ENCODE results near the gene C14orf180. TPM values are rescaled to one million over a fixed set of nuclear protein-coding genes. Genes with fewer than 3 reads are reported as not detected.

Gene C14orf180
- total RNA-seq, 1 donor from 2014 or later, result not detected

GRCh38 chr14:104569435-104569834, 10.1 kb upstream of the C14orf180 start:
- Histone ChIP-seq H3K79me2 (ENCODE audit: insufficient read depth, low read length) (no peaks in the 10 kb centered on the region), H3K4me1 (ENCODE audit: insufficient read depth, low read length) (no peaks in the 10 kb centered on the region), H3K27ac (ENCODE audit: low read depth, low read length) (no peak overlapping the region), H3K9me3 (ENCODE audit: insufficient read depth, low read depth, low read length) (no peaks in the 10 kb centered on the region), H3K9ac (ENCODE audit: low read length) (no peak overlapping the region), H4K20me1 (ENCODE audit: insufficient read depth, low read length) (no peaks in the 10 kb centered on the region), H3K4me2 (ENCODE audit: low read length) (no peak overlapping the region), H3K4me3 (ENCODE audit: insufficient read depth, low read depth, low read length) (no peak overlapping the region), H3K27me3 (ENCODE audit: insufficient read depth, low read length) (no peaks in the 10 kb centered on the region), H2AFZ (ENCODE audit: low read depth, low read length) (no peak overlapping the region), H3K36me3 (ENCODE audit: insufficient read depth, low read length) (no peaks in the 10 kb centered on the region)
- Mint-ChIP-seq H3K27ac (ENCODE audit: unreplicated experiment) (no peak overlapping the region), H3K4me3 (ENCODE audit: unreplicated experiment) (no peak overlapping the region), H3K36me3 (ENCODE audit: low read depth, unreplicated experiment) (no peaks in the 10 kb centered on the region), H3K4me1 (ENCODE audit: low read depth, unreplicated experiment) (no peaks in the 10 kb centered on the region), H3K9me3 (ENCODE audit: unreplicated experiment) (no peaks in the 10 kb centered on the region), H3K27me3 (ENCODE audit: low read depth, unreplicated experiment) (peaks cover 49% of the 10 kb centered on the region)
- FAIRE-seq, result no peak
- no peak for DNase-seq (ENCODE audit: low read depth)
- TF ChIP-seq CTCF (IDR thresholded peaks at IDR 0.05; ENCODE audit: insufficient read depth, low read depth, low read length) (no peak), EZH2 (IDR thresholded peaks at IDR 0.05; ENCODE audit: insufficient read depth, low read length) (no peak)

GRCh38 chr14:104571246-104571645, 8.3 kb upstream of the C14orf180 start:
- H3K4me1 ChIP-seq (ENCODE audit: insufficient read depth, low read length), result no peaks in the 10 kb centered on the region
- H3K4me3 ChIP-seq (ENCODE audit: insufficient read depth, low read depth, low read length), result no peak overlapping the region
- DNase-seq (ENCODE audit: low read depth) (no peak), FAIRE-seq (no peak)
- no peak overlapping the region for H3K4me3 Mint-ChIP-seq (ENCODE audit: unreplicated experiment)
- H3K79me2 ChIP-seq (ENCODE audit: insufficient read depth, low read length), result no peaks in the 10 kb centered on the region
- H3K27ac ChIP-seq (ENCODE audit: low read depth, low read length), result no peak overlapping the region
- H3K36me3 Mint-ChIP-seq (ENCODE audit: low read depth, unreplicated experiment), result no peaks in the 10 kb centered on the region
- H3K27ac Mint-ChIP-seq (ENCODE audit: unreplicated experiment), result no peak overlapping the region
- no peaks in the 10 kb centered on the region for H3K9me3 Mint-ChIP-seq (ENCODE audit: unreplicated experiment)
- no peaks in the 10 kb centered on the region for H4K20me1 ChIP-seq (ENCODE audit: insufficient read depth, low read length)
- H3K4me1 Mint-ChIP-seq (ENCODE audit: low read depth, unreplicated experiment), result no peaks in the 10 kb centered on the region
- H3K27me3 Mint-ChIP-seq (ENCODE audit: low read depth, unreplicated experiment), result peaks cover 44% of the 10 kb centered on the region
- H3K4me2 ChIP-seq (ENCODE audit: low read length), result no peak overlapping the region
- no peaks in the 10 kb centered on the region for H3K36me3 ChIP-seq (ENCODE audit: insufficient read depth, low read length)
- H3K9ac ChIP-seq (ENCODE audit: low read length), result no peak overlapping the region
- TF ChIP-seq CTCF (IDR thresholded peaks at IDR 0.05; ENCODE audit: insufficient read depth, low read depth, low read length) (no peak), EZH2 (IDR thresholded peaks at IDR 0.05; ENCODE audit: insufficient read depth, low read length) (no peak)
- no peak overlapping the region for H2AFZ ChIP-seq (ENCODE audit: low read depth, low read length)
- no peaks in the 10 kb centered on the region for H3K9me3 ChIP-seq (ENCODE audit: insufficient read depth, low read depth, low read length)
- no peaks in the 10 kb centered on the region for H3K27me3 ChIP-seq (ENCODE audit: insufficient read depth, low read length)

- H3K4me3 Mint-ChIP-seq (ENCODE audit: unreplicated experiment), result no peak overlapping the region
- peaks cover 38% of the 10 kb centered on the region for H3K27me3 Mint-ChIP-seq (ENCODE audit: low read depth, unreplicated experiment)
- H2AFZ ChIP-seq (ENCODE audit: low read depth, low read length), result no peak overlapping the region
- no peak for DNase-seq (ENCODE audit: low read depth)
- H3K9me3 Mint-ChIP-seq (ENCODE audit: unreplicated experiment), result no peaks in the 10 kb centered on the region
- H3K27ac ChIP-seq (ENCODE audit: low read depth, low read length), result no peak overlapping the region
- H3K4me1 Mint-ChIP-seq (ENCODE audit: low read depth, unreplicated experiment), result no peaks in the 10 kb centered on the region
- no peaks in the 10 kb centered on the region for H3K79me2 ChIP-seq (ENCODE audit: insufficient read depth, low read length)
- no peaks in the 10 kb centered on the region for H4K20me1 ChIP-seq (ENCODE audit: insufficient read depth, low read length)
- FAIRE-seq, result no peak
- H3K4me2 ChIP-seq (ENCODE audit: low read length), result no peak overlapping the region
- no peaks in the 10 kb centered on the region for H3K4me1 ChIP-seq (ENCODE audit: insufficient read depth, low read length)
- TF ChIP-seq EZH2 (IDR thresholded peaks at IDR 0.05; ENCODE audit: insufficient read depth, low read length), result no peak
- no peak for TF ChIP-seq CTCF (IDR thresholded peaks at IDR 0.05; ENCODE audit: insufficient read depth, low read depth, low read length)
- H3K9ac ChIP-seq (ENCODE audit: low read length), result no peak overlapping the region
- no peaks in the 10 kb centered on the region for H3K36me3 Mint-ChIP-seq (ENCODE audit: low read depth, unreplicated experiment)
- no peak overlapping the region for H3K4me3 ChIP-seq (ENCODE audit: insufficient read depth, low read depth, low read length)
- no peaks in the 10 kb centered on the region for H3K9me3 ChIP-seq (ENCODE audit: insufficient read depth, low read depth, low read length)
- H3K36me3 ChIP-seq (ENCODE audit: insufficient read depth, low read length), result no peaks in the 10 kb centered on the region
- H3K27me3 ChIP-seq (ENCODE audit: insufficient read depth, low read length), result no peaks in the 10 kb centered on the region
- peak overlapping the region; percentile 41 for H3K27ac Mint-ChIP-seq (ENCODE audit: unreplicated experiment)
Observed at GRCh38 chr14:104572024-104572626, 7.4 kb upstream of the C14orf180 start.

Data from astrocyte (in vitro differentiated cells and primary cell).